Measurements from ENCODE around the gene TMEM164. TPM values are rescaled to one million over a fixed set of nuclear protein-coding genes. Genes with fewer than 3 reads are reported as not detected.

The TMEM164 gene
- total RNA-seq, 6 experiments from 2014 or later, result 8.5 to 12.5 (median 9.6) TPM

- Mint-ChIP-seq H3K36me3 (ENCODE audit: low read depth) (no peaks in the 10 kb centered on the region), H3K27me3 (ENCODE audit: insufficient read depth) (no peaks in the 10 kb centered on the region), H3K4me1 (ENCODE audit: low read depth) (peaks cover 13% of the 10 kb centered on the region), H3K9me3 (no peaks in the 10 kb centered on the region), H3K27ac (no peak overlapping the region), H3K4me3 (no peak overlapping the region)
- TF ChIP-seq, protein P1, sequence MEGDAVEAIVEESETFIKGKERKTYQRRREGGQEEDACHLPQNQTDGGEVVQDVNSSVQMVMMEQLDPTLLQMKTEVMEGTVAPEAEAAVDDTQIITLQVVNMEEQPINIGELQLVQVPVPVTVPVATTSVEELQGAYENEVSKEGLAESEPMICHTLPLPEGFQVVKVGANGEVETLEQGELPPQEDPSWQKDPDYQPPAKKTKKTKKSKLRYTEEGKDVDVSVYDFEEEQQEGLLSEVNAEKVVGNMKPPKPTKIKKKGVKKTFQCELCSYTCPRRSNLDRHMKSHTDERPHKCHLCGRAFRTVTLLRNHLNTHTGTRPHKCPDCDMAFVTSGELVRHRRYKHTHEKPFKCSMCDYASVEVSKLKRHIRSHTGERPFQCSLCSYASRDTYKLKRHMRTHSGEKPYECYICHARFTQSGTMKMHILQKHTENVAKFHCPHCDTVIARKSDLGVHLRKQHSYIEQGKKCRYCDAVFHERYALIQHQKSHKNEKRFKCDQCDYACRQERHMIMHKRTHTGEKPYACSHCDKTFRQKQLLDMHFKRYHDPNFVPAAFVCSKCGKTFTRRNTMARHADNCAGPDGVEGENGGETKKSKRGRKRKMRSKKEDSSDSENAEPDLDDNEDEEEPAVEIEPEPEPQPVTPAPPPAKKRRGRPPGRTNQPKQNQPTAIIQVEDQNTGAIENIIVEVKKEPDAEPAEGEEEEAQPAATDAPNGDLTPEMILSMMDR (IDR thresholded peaks at IDR 0.05), result no peak
- no peak for DNase-seq
These were observed 2.9 kb upstream of the TMEM164 start for GRCh38 chrX:110000000-110000399.

DNA sequence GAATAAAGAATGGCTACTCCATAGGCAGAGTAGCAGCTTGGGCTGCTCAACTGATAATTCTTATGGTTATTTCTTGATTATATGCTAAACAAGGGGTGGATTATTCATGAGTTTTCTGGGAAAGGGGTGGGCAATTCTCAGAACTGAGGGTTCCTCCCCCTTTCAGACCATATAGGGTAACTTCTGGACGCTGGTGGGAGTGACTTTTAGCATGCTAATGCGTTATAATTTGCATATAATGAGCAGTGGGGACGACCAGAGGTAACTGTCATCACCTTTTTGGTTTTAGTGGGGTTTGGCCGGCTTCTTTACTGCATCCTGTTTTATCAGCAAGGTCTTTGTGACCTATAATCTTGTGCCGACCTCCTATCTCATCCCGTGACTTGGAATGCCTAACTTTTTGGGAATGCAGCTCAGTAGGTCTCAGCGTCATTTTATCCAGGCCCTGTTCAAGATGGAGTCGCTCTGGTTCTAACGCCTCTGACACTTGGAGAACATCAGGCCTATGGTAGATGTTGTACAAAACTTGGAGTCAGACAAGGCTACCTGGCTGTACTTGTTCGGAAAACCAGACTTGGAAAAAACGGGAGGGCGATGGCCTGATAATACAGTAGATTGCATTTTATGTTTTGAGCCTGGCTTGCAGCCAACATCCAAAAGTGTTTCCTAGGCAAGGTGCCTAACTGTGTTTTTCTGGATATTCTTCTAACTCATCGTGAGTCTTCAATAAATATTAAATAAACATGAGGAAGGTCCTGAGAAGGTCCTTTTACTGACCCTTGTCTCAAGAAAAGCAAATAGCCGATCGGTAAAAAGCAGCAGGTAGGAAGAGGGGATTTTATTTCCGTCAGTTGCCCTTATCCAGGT is 1.8 kb upstream of the TMEM164 start:
- no peak overlapping the region for H3K27ac Mint-ChIP-seq
- H3K4me3 Mint-ChIP-seq, result no peak overlapping the region
- H3K36me3 Mint-ChIP-seq (ENCODE audit: low read depth), result no peaks in the 10 kb centered on the region
- H3K27me3 Mint-ChIP-seq (ENCODE audit: insufficient read depth), result no peaks in the 10 kb centered on the region
- no peak for DNase-seq
- peaks cover 21% of the 10 kb centered on the region for H3K4me1 Mint-ChIP-seq (ENCODE audit: low read depth)
- H3K9me3 Mint-ChIP-seq, result no peaks in the 10 kb centered on the region
- TF ChIP-seq, protein P1 (IDR thresholded peaks at IDR 0.05), result no peak

GRCh38 chrX:110001740-110002299 is 1.1 kb upstream of the TMEM164 start:
- DNase-seq, result no peak
- Mint-ChIP-seq H3K36me3 (ENCODE audit: low read depth) (no peaks in the 10 kb centered on the region), H3K27ac (peak overlapping the region; percentile 76), H3K9me3 (no peaks in the 10 kb centered on the region), H3K4me3 (peak overlapping the region; percentile 78), H3K27me3 (ENCODE audit: insufficient read depth) (no peaks in the 10 kb centered on the region), H3K4me1 (ENCODE audit: low read depth) (peaks cover 29% of the 10 kb centered on the region)
- TF ChIP-seq, protein P1 (IDR thresholded peaks at IDR 0.05), result no peak

DNA sequence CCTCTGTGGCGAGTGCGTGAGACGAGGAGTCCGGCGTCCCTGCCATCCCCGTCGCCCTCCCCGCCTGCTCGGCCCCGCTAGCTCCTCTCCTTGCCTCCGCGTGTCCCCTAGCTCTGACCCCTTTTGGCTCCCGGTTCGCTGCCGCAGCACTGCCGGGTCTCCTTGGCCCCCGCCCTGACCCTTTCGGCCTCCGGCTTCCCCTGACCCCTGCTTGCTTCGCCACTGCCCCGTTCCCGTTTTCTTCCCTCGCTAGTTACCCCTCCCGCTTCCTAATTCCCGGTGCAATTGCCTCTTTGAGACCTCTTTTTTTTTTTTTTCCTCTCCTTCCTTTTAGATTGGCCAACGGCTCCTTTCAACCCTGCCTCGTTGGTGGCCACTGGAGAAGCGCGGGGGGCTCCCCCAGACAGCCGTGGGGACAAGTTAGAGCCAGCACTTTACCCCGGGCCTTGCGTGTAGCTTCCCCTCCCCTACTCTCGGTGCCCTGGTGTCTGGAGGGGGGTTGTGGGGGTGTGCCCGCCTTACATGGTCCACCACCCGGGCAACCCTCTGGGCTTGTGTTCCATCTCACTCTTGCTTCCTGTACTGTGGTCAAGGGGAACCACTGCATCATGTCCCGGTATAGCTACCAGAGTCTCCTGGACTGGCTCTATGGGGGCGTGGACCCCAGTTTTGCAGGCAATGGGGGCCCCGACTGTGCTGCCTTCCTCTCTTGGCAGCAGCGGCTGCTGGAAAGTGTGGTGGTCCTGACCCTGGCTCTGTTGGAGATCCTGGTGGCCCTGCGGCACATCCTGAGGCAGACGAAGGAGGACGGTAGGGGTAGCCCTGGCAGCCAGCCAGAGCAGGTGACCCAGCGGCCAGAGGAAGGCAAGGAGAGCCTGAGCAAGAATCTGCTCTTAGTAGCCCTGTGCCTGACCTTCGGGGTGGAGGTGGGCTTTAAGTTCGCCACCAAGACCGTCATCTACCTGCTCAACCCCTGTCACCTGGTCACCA is 548 bp downstream of the TMEM164 start:
- Mint-ChIP-seq H3K27ac (peak overlapping the region; percentile 62), H3K36me3 (ENCODE audit: low read depth) (no peaks in the 10 kb centered on the region), H3K27me3 (ENCODE audit: insufficient read depth) (no peaks in the 10 kb centered on the region), H3K4me1 (ENCODE audit: low read depth) (peaks cover 39% of the 10 kb centered on the region), H3K9me3 (no peaks in the 10 kb centered on the region), H3K4me3 (peak overlapping the region; percentile 90)
- TF ChIP-seq, protein P1 (IDR thresholded peaks at IDR 0.05), result no peak
- no peak for DNase-seq

GRCh38 chrX:110004215-110004614 is 1.3 kb downstream of the TMEM164 start:
- no peak for DNase-seq
- TF ChIP-seq, protein P1 (IDR thresholded peaks at IDR 0.05), result no peak
- peak overlapping the region; percentile 90; the same call in 1 of the 2 replicates for H3K4me3 Mint-ChIP-seq
- no peak overlapping the region for H3K27ac Mint-ChIP-seq
- peaks cover 43% of the 10 kb centered on the region for H3K4me1 Mint-ChIP-seq (ENCODE audit: low read depth)
- no peaks in the 10 kb centered on the region for H3K27me3 Mint-ChIP-seq (ENCODE audit: insufficient read depth)
- no peaks in the 10 kb centered on the region for H3K9me3 Mint-ChIP-seq
- H3K36me3 Mint-ChIP-seq (ENCODE audit: low read depth), result no peaks in the 10 kb centered on the region

All from HFFc6 (cell line).